Astrocyte (in vitro differentiated cells and primary cell): ENCODE results near the gene ICAM1.

ENCODE experiments used
- CTCF ChIP-seq: IDR thresholded peaks from 2 replicates; pipeline ENCODE4 v1.5.1; 2011; ENCODE audit warnings: low read depth, mild to moderate bottlenecking, inconsistent platforms, low read length, moderate library complexity; ENCODE audit not compliant: insufficient read depth
- EZH2 ChIP-seq: IDR thresholded peaks from 2 replicates; pipeline ENCODE4 v1.6.1; 2012; ENCODE audit warnings: mild to moderate bottlenecking, low read length, inconsistent platforms; ENCODE audit not compliant: insufficient read depth

GRCh38 chr19:10328558-10329429, 57.9 kb downstream of the ICAM1 start:
- TF ChIP-seq CTCF: no peak
- no peak for TF ChIP-seq EZH2
